A549 (cell line): ENCODE measurements around the gene FANCM. TPM values are rescaled to one million over a fixed set of nuclear protein-coding genes. Genes with fewer than 3 reads are reported as not detected.

Experiments
- ATAC-seq, 2 experiments: fragments of 200-7000 bp in 1 of 2; fragments of >200 bp in 1 of 2; cut with Nextera tagmentation in 1 of 2; cut with Tn5 transposase in 1 of 2; 3 replicates each; pipeline versions ENCODE4 v1.8.0 to v1.9.1; 2018 to 2020; ENCODE audit warnings: mild to moderate bottlenecking in 1 of 2, moderate library complexity in 1 of 2
- CTCF ChIA-PET: fragments of 300-600 bp; sonication (Branson Sonifier 250); formaldehyde crosslinking; extraction: SDS; loops from one replicate; lab custom pipeline; 2021; ENCODE audit warnings: antibody characterized with exemption, inconsistent platforms; lab: Yijun Ruan, JAX
- POLR2A ChIA-PET: fragments of 350-600 bp; formaldehyde crosslinking; extraction: SDS; loops from one replicate; lab custom pipeline; 2021; ENCODE audit warnings: antibody characterized with exemption, inconsistent platforms; lab: Yijun Ruan, JAX
- DNase-seq, 2 experiments: peaks; one replicate each; pipeline versions ENCODE4 v3.0.0 to v3.0.0-alpha.2; 2011 to 2016; ENCODE audit warnings: low read depth in 1 of 2, low spot score in 1 of 2
- FAIRE-seq: peaks from 2 replicates; lab custom pipeline; 2011; peaks lifted over from hg19 to GRCh38; lab: Jason Lieb, UNC
- H3K27ac ChIP-seq, 2 experiments: fragments of >200 bp; sonication (Bioruptor Twin); formaldehyde crosslinking; 3 replicates each; pipeline ENCODE4 v1.5.1; 2016 to 2017
- H3K4me1 ChIP-seq: fragments of >200 bp; sonication (Bioruptor Twin); formaldehyde crosslinking; 3 replicates; pipeline ENCODE4 v1.6.1; 2016
- H3K4me2 ChIP-seq: fragments of >200 bp; sonication (Bioruptor Twin); formaldehyde crosslinking; 3 replicates; pipeline ENCODE4 v1.6.1; 2016
- H3K4me3 ChIP-seq: fragments of >200 bp; sonication (Bioruptor Twin); formaldehyde crosslinking; 3 replicates; pipeline ENCODE4 v1.5.1; 2016
- H3K9me3 ChIP-seq: fragments of >200 bp; sonication (Bioruptor Twin); formaldehyde crosslinking; 3 replicates; pipeline ENCODE4 v1.6.1; 2016
- ATOH8 ChIP-seq: fragments of 250-450 bp; sonication (Bioruptor Pico); IDR thresholded peaks from 2 replicates; pipeline ENCODE4 v1.5.0; 2020; ENCODE audit warnings: low read depth, mild to moderate bottlenecking, moderate library complexity
- BHLHE40 ChIP-seq: IDR thresholded peaks from 2 replicates; pipeline ENCODE4 v1.6.1; 2012; ENCODE audit warnings: low read depth, low read length, inconsistent platforms
- CBX2 ChIP-seq: fragments of 200-600 bp; sonication (generic); IDR thresholded peaks from 2 replicates; pipeline ENCODE4 v1.6.1; 2016; ENCODE audit warnings: low read depth, mild to moderate bottlenecking, borderline replicate concordance
- CHD4 ChIP-seq: fragments of 200-600 bp; sonication (generic); IDR thresholded peaks from 2 replicates; pipeline ENCODE4 v1.6.1; 2016; ENCODE audit warnings: antibody characterized with exemption, mild to moderate bottlenecking, borderline replicate concordance
- E2F6 ChIP-seq: IDR thresholded peaks from 2 replicates; pipeline ENCODE4 v1.6.1; 2012; ENCODE audit warnings: low read depth, borderline replicate concordance
- ESRRA ChIP-seq: fragments of 150-350 bp; IDR thresholded peaks from 2 replicates; pipeline ENCODE4 v1.6.1; 2014; ENCODE audit warnings: mild to moderate bottlenecking, low read length, borderline replicate concordance
- FOSB ChIP-seq: fragments of 250-450 bp; sonication (Bioruptor Pico); IDR thresholded peaks from 2 replicates; pipeline ENCODE4 v1.5.0; 2020; ENCODE audit warnings: mild to moderate bottlenecking, moderate library complexity
- FOXS1 ChIP-seq: fragments of 250-450 bp; sonication (Bioruptor Pico); IDR thresholded peaks from 2 replicates; pipeline ENCODE4 v1.5.0; 2020; ENCODE audit warnings: mild to moderate bottlenecking, moderate library complexity
- HMGXB4 ChIP-seq: fragments of 250-450 bp; sonication (Bioruptor Pico); IDR thresholded peaks from 2 replicates; pipeline ENCODE4 v1.5.0; 2021; ENCODE audit warnings: mild to moderate bottlenecking, moderate library complexity, borderline replicate concordance
- JUNB ChIP-seq: fragments of >200 bp; sonication (Bioruptor Twin); formaldehyde crosslinking; IDR thresholded peaks from 2 replicates; pipeline ENCODE4 v1.6.1; 2016
- MAZ ChIP-seq: fragments of 150-350 bp; IDR thresholded peaks from 2 replicates; pipeline ENCODE4 v1.6.1; 2014; ENCODE audit warnings: antibody characterized with exemption, low read depth, low read length, borderline replicate concordance
- PHF8 ChIP-seq: fragments of 200-600 bp; sonication (generic); IDR thresholded peaks from 2 replicates; pipeline ENCODE4 v1.6.1; 2016; ENCODE audit warnings: low read depth, mild to moderate bottlenecking, antibody characterized with exemption, moderate library complexity, borderline replicate concordance
- POLR2A ChIP-seq: IDR thresholded peaks from 2 replicates; pipeline ENCODE4 v1.6.1; 2012; ENCODE audit warnings: mild to moderate bottlenecking, low read length
- POLR2AphosphoS2 ChIP-seq: conservative IDR thresholded peaks from 2 replicates; pipeline ENCODE4 v1.6.1; 2012; ENCODE audit warnings: low read length, improper control_type of control experiment, inconsistent platforms
- RAD21 ChIP-seq, 2 experiments: fragments of >200 bp in 1 of 2; sonication (Bioruptor Twin) in 1 of 2; formaldehyde crosslinking in 1 of 2; IDR thresholded peaks in 1 of 2; conservative IDR thresholded peaks in 1 of 2; 2 replicates in 1 of 2; 3 replicates in 1 of 2; pipeline ENCODE4 v1.6.1; 2012 to 2018; ENCODE audit warnings: inconsistent platforms in 1 of 2
- RARB ChIP-seq: fragments of 250-450 bp; sonication (Bioruptor Pico); IDR thresholded peaks from 2 replicates; pipeline ENCODE4 v1.8.0; 2021; ENCODE audit warnings: mild to moderate bottlenecking, moderate library complexity
- REST ChIP-seq: fragments of 200-600 bp; sonication (generic); IDR thresholded peaks from 2 replicates; pipeline ENCODE4 v1.6.1; 2016; ENCODE audit warnings: antibody characterized with exemption, mild to moderate bottlenecking, moderate library complexity
- SMC3 ChIP-seq: fragments of >200 bp; sonication (Bioruptor Twin); formaldehyde crosslinking; IDR thresholded peaks from 3 replicates; pipeline ENCODE4 v1.6.1; 2018; ENCODE audit warnings: inconsistent platforms
- TP53 ChIP-seq: fragments of 250-450 bp; sonication (Bioruptor Pico); IDR thresholded peaks from 2 replicates; pipeline ENCODE4 v1.5.0; 2021; ENCODE audit warnings: mild to moderate bottlenecking, moderate library complexity
- WGBS: methylation state at CpG from one replicate; pipeline ENCODE4 v1.1.6; 2017; ENCODE audit errors: missing lambda C conversion rate; 5-methylcytosine and 5-hydroxymethylcytosine counted together
- polyA plus RNA-seq, 4 experiments: library from polyadenylated mRNA; depleted of rRNA in 3 of 4; stranded (reverse); fragments of >200 nt; fragmentation: RNase III in 1 of 4; extraction: RNeasy Plus Mini Kit Qiagen cat#74134 plus additional on column Dnase treatment in 1 of 4; gene quantifications; 2 replicates in 3 of 4; 3 replicates in 1 of 4; pipeline ENCODE4 v1.2.3, GENCODE V29; 2011 to 2017

The FANCM gene
- polyA plus RNA-seq, 2 of the 4 experiments (the other 2 are of a cell fraction) = 7.0 to 8.8 TPM

- no peak for TF ChIP-seq HMGXB4
- no peak for TF ChIP-seq BHLHE40
- TF ChIP-seq POLR2AphosphoS2 = no peak
- TF ChIP-seq REST = no peak
Observed at GRCh38 chr14:45149602-45150001, 13.9 kb downstream of the FANCM start (continued).

GRCh38 chr14:45150386-45150890 lies 14.7 kb downstream of the FANCM start:
- Histone ChIP-seq H3K4me3 (no peak overlapping the region), H3K9me3 (no peaks in the 10 kb centered on the region), H3K4me1 (no peaks in the 10 kb centered on the region), H3K4me2 (no peak overlapping the region), H3K27ac (no peak overlapping the region)
- no peak for ATAC-seq
- ChIA-PET CTCF (interaction anchor here (1.6 kb wide), 1 partner anchor 118 kb away, joined by 4 read pairs; no protein-coding TSS in a partner anchor), POLR2A (no interaction called here)
- no peak for TF ChIP-seq REST
- no peak for TF ChIP-seq E2F6
- no peak for TF ChIP-seq CHD4
- WGBS = 92% methylated on average over 4 of the region's 4 CpGs
- no peak for FAIRE-seq
- no peak for DNase-seq

- CTCF ChIA-PET = no interaction called here
- Histone ChIP-seq H3K9me3 (no peaks in the 10 kb centered on the region), H3K4me2 (no peak overlapping the region), H3K4me1 (no peaks in the 10 kb centered on the region), H3K27ac (no peak overlapping the region), H3K4me3 (no peak overlapping the region)
- POLR2A ChIA-PET = no interaction called here
- ATAC-seq (no peak), FAIRE-seq (no peak), DNase-seq (no peak)
- TF ChIP-seq BHLHE40 = no peak
- no peak for TF ChIP-seq RAD21 (conservative IDR thresholded peaks at IDR 0.05 in 1 of 2, IDR thresholded peaks at IDR 0.05 in 1 of 2)
- TF ChIP-seq RARB (CRISPR knock-in tag) = no peak
- no peak for TF ChIP-seq REST
- TF ChIP-seq MAZ = no peak
- no peak for TF ChIP-seq POLR2A
- TF ChIP-seq JUNB = no peak
- no peak for TF ChIP-seq ESRRA
- no peak for TF ChIP-seq TP53 (CRISPR knock-in tag)
- no peak for TF ChIP-seq FOXS1
- TF ChIP-seq ATOH8 = no peak
- no peak for TF ChIP-seq PHF8
- TF ChIP-seq CBX2 = no peak
- no peak for TF ChIP-seq SMC3
- TF ChIP-seq FOSB = no peak
Observed at GRCh38 chr14:45156067-45156466, 20.3 kb downstream of the FANCM start.
